Parathyroid adenoma (tissue), 2 donors: ENCODE results near the gene KLF16.
A peak's percentile ranks its signal among the peaks of the same experiment; 100 is the strongest.
"Not testable (repeated sequence)": the region's sequence is repeated elsewhere in the genome, so short reads cannot be mapped to it uniquely, and the experiment has no call there.

Experiments
- H2AFZ ChIP-seq: fragments of 300-600 bp; sonication (generic); one replicate; pipeline ENCODE4 v1.7.0; 2017; ENCODE audit warnings: antibody characterized with exemption, mild to moderate bottlenecking
- H3K27ac ChIP-seq: fragments of 300-600 bp; sonication (generic); one replicate; pipeline ENCODE4 v1.7.0; 2017
- H3K27me3 ChIP-seq: fragments of 300-600 bp; sonication (generic); one replicate; pipeline ENCODE4 v1.7.0; 2017; ENCODE audit warnings: low read length; ENCODE audit not compliant: control insufficient read depth, insufficient read depth
- H3K36me3 ChIP-seq: fragments of 300-600 bp; sonication (generic); one replicate; pipeline ENCODE4 v1.7.0; 2017; ENCODE audit warnings: low read length; ENCODE audit not compliant: control insufficient read depth, insufficient read depth
- H3K4me1 ChIP-seq: fragments of 300-600 bp; sonication (generic); one replicate; pipeline ENCODE4 v1.7.0; 2017; ENCODE audit warnings: control low read depth
- H3K4me2 ChIP-seq: fragments of 300-600 bp; sonication (generic); one replicate; pipeline ENCODE4 v1.7.0; 2017; ENCODE audit warnings: low read length
- H3K4me3 ChIP-seq: fragments of 300-600 bp; sonication (generic); one replicate; pipeline ENCODE4 v1.7.0; 2017; ENCODE audit warnings: low read depth, low read length
- H3K79me2 ChIP-seq: fragments of 300-600 bp; sonication (generic); one replicate; pipeline ENCODE4 v1.7.0; 2017; ENCODE audit warnings: control low read depth
- H3K9ac ChIP-seq: fragments of 300-600 bp; sonication (generic); one replicate; pipeline ENCODE4 v1.7.0; 2017; ENCODE audit warnings: mild to moderate bottlenecking
- H3K9me3 ChIP-seq: fragments of 300-600 bp; sonication (generic); one replicate; pipeline ENCODE4 v1.7.0; 2017; ENCODE audit warnings: low read length; ENCODE audit not compliant: control insufficient read depth
- TF ChIP-seq, protein P1 (sequence below): fragments of 300-600 bp; sonication (generic); IDR thresholded peaks from one replicate; pipeline ENCODE4 v1.7.0; 2017; ENCODE audit warnings: antibody characterized with exemption, mild to moderate bottlenecking
- donor health status: primary hyperparathyroidism.

The KLF16 gene

DNA sequence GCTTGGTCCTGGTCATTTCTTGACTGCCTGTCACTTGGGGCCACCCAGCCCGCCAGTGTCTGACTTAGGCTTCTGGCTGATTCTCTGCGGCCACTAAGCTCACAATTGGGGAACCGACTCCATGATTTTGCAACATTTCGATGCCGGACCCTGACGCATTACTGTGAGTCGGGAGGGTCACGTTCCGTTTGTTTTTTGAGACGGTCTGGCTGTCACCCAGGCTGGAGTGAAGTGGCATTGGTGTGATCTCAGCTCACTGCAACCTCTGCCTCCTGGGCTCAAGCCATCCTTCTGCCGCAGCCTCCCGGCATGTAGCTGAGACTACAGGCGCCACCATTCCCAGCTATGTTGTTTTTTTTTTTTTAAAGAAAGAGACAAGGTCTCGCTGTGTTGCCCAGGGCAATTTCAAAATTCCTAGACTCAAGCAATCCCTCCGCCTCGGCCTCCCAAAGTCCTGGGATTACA, 38.6 kb upstream of the KLF16 start:
- no peaks in the 10 kb centered on the region for H3K4me1 ChIP-seq
- no peak overlapping the region for H3K4me2 ChIP-seq
- H3K27ac ChIP-seq, result no peak overlapping the region
- no peak overlapping the region for H2AFZ ChIP-seq
- H3K36me3 ChIP-seq, result no peaks in the 10 kb centered on the region
- no peaks in the 10 kb centered on the region for H3K9me3 ChIP-seq
- peaks cover 8% of the 10 kb centered on the region for H3K79me2 ChIP-seq
- no peak overlapping the region for H3K9ac ChIP-seq
- TF ChIP-seq, protein P1, sequence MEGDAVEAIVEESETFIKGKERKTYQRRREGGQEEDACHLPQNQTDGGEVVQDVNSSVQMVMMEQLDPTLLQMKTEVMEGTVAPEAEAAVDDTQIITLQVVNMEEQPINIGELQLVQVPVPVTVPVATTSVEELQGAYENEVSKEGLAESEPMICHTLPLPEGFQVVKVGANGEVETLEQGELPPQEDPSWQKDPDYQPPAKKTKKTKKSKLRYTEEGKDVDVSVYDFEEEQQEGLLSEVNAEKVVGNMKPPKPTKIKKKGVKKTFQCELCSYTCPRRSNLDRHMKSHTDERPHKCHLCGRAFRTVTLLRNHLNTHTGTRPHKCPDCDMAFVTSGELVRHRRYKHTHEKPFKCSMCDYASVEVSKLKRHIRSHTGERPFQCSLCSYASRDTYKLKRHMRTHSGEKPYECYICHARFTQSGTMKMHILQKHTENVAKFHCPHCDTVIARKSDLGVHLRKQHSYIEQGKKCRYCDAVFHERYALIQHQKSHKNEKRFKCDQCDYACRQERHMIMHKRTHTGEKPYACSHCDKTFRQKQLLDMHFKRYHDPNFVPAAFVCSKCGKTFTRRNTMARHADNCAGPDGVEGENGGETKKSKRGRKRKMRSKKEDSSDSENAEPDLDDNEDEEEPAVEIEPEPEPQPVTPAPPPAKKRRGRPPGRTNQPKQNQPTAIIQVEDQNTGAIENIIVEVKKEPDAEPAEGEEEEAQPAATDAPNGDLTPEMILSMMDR, result no peak
- no peaks in the 10 kb centered on the region for H3K27me3 ChIP-seq
- H3K4me3 ChIP-seq, result no peak overlapping the region

DNA sequence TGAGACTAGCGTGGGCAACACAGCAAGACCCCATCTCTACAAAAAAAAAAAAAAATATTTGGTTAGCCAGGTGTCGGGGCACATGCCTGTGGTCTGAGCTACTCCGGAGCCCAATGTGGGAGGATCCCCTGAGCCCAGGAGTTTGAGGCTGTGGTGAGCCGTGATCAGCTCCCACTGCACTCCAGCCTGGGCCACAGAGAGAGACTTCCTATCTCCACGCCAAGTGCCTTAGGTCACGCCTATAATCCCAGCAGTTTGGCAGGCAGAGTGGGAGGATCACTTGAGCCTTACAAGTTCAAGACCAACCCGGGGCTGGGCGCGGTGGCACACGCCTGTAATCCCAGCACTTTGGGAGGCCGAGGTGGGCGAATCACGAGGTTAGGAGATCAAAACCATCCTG, 33.1 kb upstream of the KLF16 start:
- H3K4me3 ChIP-seq, result no peak overlapping the region
- no peaks in the 10 kb centered on the region for H3K4me1 ChIP-seq
- H3K79me2 ChIP-seq, result no peaks in the 10 kb centered on the region
- no peaks in the 10 kb centered on the region for H3K27me3 ChIP-seq
- TF ChIP-seq, protein P1, result no peak
- no peaks in the 10 kb centered on the region for H3K36me3 ChIP-seq
- H3K27ac ChIP-seq, result no peak overlapping the region
- no peak overlapping the region for H2AFZ ChIP-seq
- H3K9ac ChIP-seq, result no peak overlapping the region
- H3K4me2 ChIP-seq, result no peak overlapping the region
- H3K9me3 ChIP-seq, result no peaks in the 10 kb centered on the region

DNA sequence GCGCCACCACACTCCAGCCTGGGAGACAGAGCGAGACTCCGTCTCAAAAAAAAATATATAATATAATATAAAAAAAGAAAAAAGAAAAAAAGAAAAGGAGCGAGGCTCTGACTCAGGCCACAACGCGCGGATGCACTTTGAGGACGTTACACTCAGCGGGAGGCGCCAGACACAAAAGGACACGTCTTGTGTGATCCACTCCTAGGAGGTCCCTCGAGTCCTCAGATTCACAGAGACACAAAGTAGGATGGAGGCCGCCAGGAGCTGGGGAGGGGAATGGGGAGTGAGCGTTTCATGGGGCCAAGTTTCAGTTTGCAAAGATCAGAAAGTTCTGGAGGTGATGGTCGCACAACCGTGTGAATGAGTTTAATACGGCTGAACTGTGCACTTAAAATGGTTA, 30.4 kb upstream of the KLF16 start:
- no peak overlapping the region for H2AFZ ChIP-seq
- H3K27me3 ChIP-seq, result no peaks in the 10 kb centered on the region
- no peaks in the 10 kb centered on the region for H3K36me3 ChIP-seq
- H3K27ac ChIP-seq, result no peak overlapping the region
- H3K9me3 ChIP-seq, result no peaks in the 10 kb centered on the region
- H3K9ac ChIP-seq, result no peak overlapping the region
- TF ChIP-seq, protein P1, result no peak
- no peak overlapping the region for H3K4me3 ChIP-seq
- H3K4me1 ChIP-seq, result no peaks in the 10 kb centered on the region
- H3K4me2 ChIP-seq, result no peak overlapping the region
- no peaks in the 10 kb centered on the region for H3K79me2 ChIP-seq

DNA sequence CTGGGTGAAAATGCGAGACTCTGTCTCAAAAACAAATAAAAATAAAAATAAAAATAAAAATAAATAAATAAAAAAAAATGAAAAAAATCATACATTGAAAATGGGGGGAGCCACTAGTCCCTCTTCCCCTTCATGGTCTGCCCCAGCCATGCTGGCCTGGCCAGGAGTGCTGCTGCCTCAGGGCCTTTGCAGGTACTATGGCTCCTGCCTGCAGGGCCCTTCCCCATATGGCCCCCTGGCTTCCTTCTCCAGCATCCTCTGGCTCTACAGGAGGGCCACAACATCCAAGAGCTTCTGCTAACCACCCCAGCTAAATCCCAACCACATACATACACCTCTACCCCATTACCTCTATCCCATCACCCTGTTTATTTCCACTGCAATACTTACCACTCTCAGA, 26.5 kb upstream of the KLF16 start:
- Histone ChIP-seq H3K79me2 (peaks cover under 1% of the 10 kb centered on the region), H3K9ac (no peak overlapping the region), H3K4me1 (no peaks in the 10 kb centered on the region), H3K27me3 (no peaks in the 10 kb centered on the region), H3K4me2 (no peak overlapping the region), H3K9me3 (no peaks in the 10 kb centered on the region), H3K36me3 (no peaks in the 10 kb centered on the region), H3K4me3 (no peak overlapping the region), H3K27ac (no peak overlapping the region), H2AFZ (no peak overlapping the region)
- TF ChIP-seq, protein P1, result no peak

DNA sequence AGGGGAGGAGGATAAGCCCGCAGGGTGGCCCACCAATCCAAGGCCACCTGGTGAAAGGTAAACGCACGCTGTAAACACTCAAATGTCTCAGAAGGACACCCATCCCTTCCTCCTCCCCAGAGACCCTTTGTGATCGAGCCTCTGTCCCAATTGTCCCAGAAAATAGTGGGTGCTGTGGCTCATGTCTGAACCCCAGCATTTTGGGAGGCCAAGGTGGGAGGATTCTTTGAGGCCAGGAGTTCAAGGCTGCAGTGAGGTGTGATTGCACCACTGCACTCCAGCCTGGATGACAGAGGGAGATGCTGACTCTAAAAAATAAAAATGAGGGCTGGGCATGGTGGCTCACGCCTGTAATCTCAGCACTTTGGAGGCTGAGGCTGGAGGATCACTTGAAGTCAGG, 25.0 kb upstream of the KLF16 start:
- Histone ChIP-seq H3K9ac (no peak overlapping the region), H3K27ac (no peak overlapping the region), H3K9me3 (no peaks in the 10 kb centered on the region), H2AFZ (no peak overlapping the region), H3K79me2 (peaks cover 13% of the 10 kb centered on the region), H3K36me3 (no peaks in the 10 kb centered on the region), H3K4me3 (no peak overlapping the region), H3K4me1 (peaks cover 6% of the 10 kb centered on the region), H3K27me3 (no peaks in the 10 kb centered on the region), H3K4me2 (no peak overlapping the region)
- TF ChIP-seq, protein P1, result no peak

DNA sequence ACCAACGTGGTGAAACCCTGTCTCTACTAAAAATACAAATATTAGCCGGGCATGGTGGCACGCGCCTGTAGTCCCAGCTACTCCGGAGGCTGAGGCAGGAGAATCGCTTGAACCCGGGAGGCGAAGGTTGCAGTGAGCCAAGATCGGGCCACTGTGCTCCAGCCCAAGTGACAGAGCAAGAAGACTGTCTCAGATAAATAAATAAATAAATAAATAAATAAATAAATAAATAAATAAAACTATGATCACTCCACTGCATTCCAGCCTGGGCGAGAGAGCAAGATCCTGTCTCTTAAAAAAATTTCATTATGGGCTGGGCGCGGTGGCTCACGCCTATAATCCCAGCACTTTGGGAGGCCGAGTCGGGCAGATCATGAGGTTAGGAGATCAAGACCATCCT, 23.0 kb upstream of the KLF16 start:
- H3K9me3 ChIP-seq, H3K9ac ChIP-seq, H3K36me3 ChIP-seq, H3K27ac ChIP-seq, H3K27me3 ChIP-seq, H3K4me1 ChIP-seq, H2AFZ ChIP-seq, H3K4me2 ChIP-seq, H3K4me3 ChIP-seq: not testable (repeated sequence)
- H3K79me2 ChIP-seq, result peaks cover 23% of the 10 kb centered on the region

DNA sequence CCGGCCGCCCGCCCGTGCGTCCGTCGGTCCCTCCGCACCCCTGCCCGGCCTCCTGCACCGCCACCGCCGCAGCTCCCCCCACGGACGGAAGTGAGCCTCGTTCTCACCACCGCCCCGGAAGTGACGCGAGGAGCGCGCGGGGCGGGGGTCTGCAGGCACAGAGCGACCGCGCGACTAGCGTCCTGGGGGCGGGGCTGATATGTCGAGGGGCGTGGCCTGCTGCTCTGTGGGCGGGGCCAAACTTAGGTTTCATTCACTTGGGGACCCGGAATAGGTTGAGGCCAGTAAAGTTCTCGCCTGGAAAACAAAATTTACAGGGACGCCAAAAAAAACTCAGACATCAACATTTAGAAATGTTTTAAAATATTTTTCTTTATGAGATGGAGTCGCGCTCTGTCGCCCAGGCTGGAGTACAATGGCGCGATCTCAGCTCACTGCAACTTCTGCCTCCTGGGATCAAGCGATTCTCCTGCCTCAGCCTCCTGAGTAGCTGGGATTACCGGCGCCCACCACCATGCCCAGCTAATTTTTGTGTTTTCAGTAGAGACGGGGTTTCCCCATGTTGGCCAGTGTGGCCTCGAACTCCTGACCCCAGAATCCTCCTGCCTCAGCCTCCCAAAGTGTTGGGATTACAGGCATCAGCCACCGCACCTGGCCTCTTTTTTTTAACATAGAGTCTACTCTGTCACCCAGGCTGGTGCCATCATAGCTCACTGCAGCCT, 22.2 kb upstream of the KLF16 start, which contains the start of gene ABHD17A:
Gene ABHD17A, minus strand, starts transcription at position 99 of the 722 bp plus-strand sequence. CDS start 3,930 bp downstream, outside the sequence.
- H3K9ac ChIP-seq, result peak within 1 kb of the TSS; percentile 69
- H3K79me2 ChIP-seq, result peaks cover 24% of the 10 kb centered on the region
- H3K9me3 ChIP-seq, H3K27me3 ChIP-seq, H3K36me3 ChIP-seq, H3K4me1 ChIP-seq: not testable (repeated sequence)
- H3K4me2 ChIP-seq, result peak within 1 kb of the TSS; percentile 70
- H3K27ac ChIP-seq, result peak within 1 kb of the TSS; percentile 64
- peak within 1 kb of the TSS; percentile 55 for H2AFZ ChIP-seq
- H3K4me3 ChIP-seq, result peak within 1 kb of the TSS; percentile 64
